Measurements from ENCODE around the gene MAN2B2.

The MAN2B2 gene

GRCh38 chr4:6594341-6594740 lies 19.4 kb downstream of the MAN2B2 start:
- no peaks in the 10 kb centered on the region for H3K79me1 ChIP-seq (ENCODE audit: low read length)
- no peak overlapping the region for H2AK5ac ChIP-seq (ENCODE audit: low read length)
- H3K79me2 ChIP-seq (ENCODE audit: control insufficient read depth, insufficient read depth, low read length, poor library complexity), result no peaks in the 10 kb centered on the region
- no peak overlapping the region for H2BK12ac ChIP-seq (ENCODE audit: low read length)
- no peak overlapping the region for H3K18ac ChIP-seq (ENCODE audit: low read length)
- H3K27ac ChIP-seq (ENCODE audit: low read depth, low read length), result no peak overlapping the region
- WGBS (ENCODE audit: extremely low coverage, insufficient coverage, insufficient read length), result no CpG with 5 or more reads among the region's 22 CpGs
- H3K9me3 ChIP-seq (ENCODE audit: insufficient read depth, low read depth, low read length), result peaks cover 3% of the 10 kb centered on the region
- H3K4me1 ChIP-seq (ENCODE audit: control insufficient read depth in 1 of 2, insufficient read depth in 2 of 2, low read length in 2 of 2), result no peaks in the 10 kb centered on the region
- H3K14ac ChIP-seq (ENCODE audit: low read length), result no peak overlapping the region
- no peak overlapping the region for H2AFZ ChIP-seq (ENCODE audit: insufficient read depth, low read length, poor library complexity)
- H4K91ac ChIP-seq (ENCODE audit: low read depth, low read length), result no peak overlapping the region
- no peak for DNase-seq
- no peak overlapping the region for H3K9ac ChIP-seq (ENCODE audit: low read length)
- H4K12ac ChIP-seq (ENCODE audit: low read depth, low read length), result no peak overlapping the region
- H3K36me3 ChIP-seq (ENCODE audit: control insufficient read depth in 1 of 2, insufficient read depth in 2 of 2, low read length in 2 of 2), result peaks cover 4 to 14% of the 10 kb centered on the region in 2 experiments
- H4K8ac ChIP-seq (ENCODE audit: low read depth, low read length), result no peak overlapping the region
- H3K27me3 ChIP-seq (ENCODE audit: insufficient read depth, low read length), result no peaks in the 10 kb centered on the region
- no peak overlapping the region for H3K4me2 ChIP-seq (ENCODE audit: low read length)
- no peak overlapping the region for H2BK5ac ChIP-seq (ENCODE audit: low read depth, low read length, poor library complexity)
- H2BK120ac ChIP-seq (ENCODE audit: insufficient read depth, low read length, poor library complexity), result no peak overlapping the region
- H3K4ac ChIP-seq (ENCODE audit: low read depth, low read length), result no peak overlapping the region
- H3K4me3 ChIP-seq (ENCODE audit: low read depth, low read length), result no peak overlapping the region
- no peak overlapping the region for H3K23ac ChIP-seq (ENCODE audit: low read length)

- Histone ChIP-seq H3K27ac (ENCODE audit: low read depth, low read length) (no peak overlapping the region), H2AFZ (ENCODE audit: insufficient read depth, low read length, poor library complexity) (no peak overlapping the region), H3K36me3 (ENCODE audit: control insufficient read depth in 1 of 2, insufficient read depth in 2 of 2, low read length in 2 of 2) (peaks cover 4 to 14% of the 10 kb centered on the region in 2 experiments), H3K4me2 (ENCODE audit: low read length) (no peak overlapping the region), H3K9me3 (ENCODE audit: insufficient read depth, low read depth, low read length) (peaks cover 3% of the 10 kb centered on the region), H2BK5ac (ENCODE audit: low read depth, low read length, poor library complexity) (no peak overlapping the region), H2AK5ac (ENCODE audit: low read length) (no peak overlapping the region), H3K14ac (ENCODE audit: low read length) (no peak overlapping the region), H3K4ac (ENCODE audit: low read depth, low read length) (no peak overlapping the region), H3K18ac (ENCODE audit: low read length) (no peak overlapping the region), H3K79me2 (ENCODE audit: control insufficient read depth, insufficient read depth, low read length, poor library complexity) (no peaks in the 10 kb centered on the region), H3K23ac (ENCODE audit: low read length) (no peak overlapping the region), H3K79me1 (ENCODE audit: low read length) (no peaks in the 10 kb centered on the region), H3K27me3 (ENCODE audit: insufficient read depth, low read length) (no peaks in the 10 kb centered on the region), H2BK12ac (ENCODE audit: low read length) (no peak overlapping the region), H3K9ac (ENCODE audit: low read length) (no peak overlapping the region), H3K4me3 (ENCODE audit: low read depth, low read length) (no peak overlapping the region), H2BK120ac (ENCODE audit: insufficient read depth, low read length, poor library complexity) (no peak overlapping the region), H4K91ac (ENCODE audit: low read depth, low read length) (no peak overlapping the region), H3K4me1 (ENCODE audit: control insufficient read depth in 1 of 2, insufficient read depth in 2 of 2, low read length in 2 of 2) (no peaks in the 10 kb centered on the region), H4K8ac (ENCODE audit: low read depth, low read length) (no peak overlapping the region), H4K12ac (ENCODE audit: low read depth, low read length) (no peak overlapping the region)
- no CpG with 5 or more reads among the region's 7 CpGs for WGBS (ENCODE audit: extremely low coverage, insufficient coverage, insufficient read length)
- DNase-seq, result no peak
These were observed 19.9 kb downstream of the MAN2B2 start for GRCh38 chr4:6594826-6595355.

GRCh38 chr4:6595897-6596537 lies 21.0 kb downstream of the MAN2B2 start:
- no peak overlapping the region for H2AFZ ChIP-seq (ENCODE audit: insufficient read depth, low read length, poor library complexity)
- H3K79me2 ChIP-seq (ENCODE audit: control insufficient read depth, insufficient read depth, low read length, poor library complexity), result no peaks in the 10 kb centered on the region
- H2BK12ac ChIP-seq (ENCODE audit: low read length), result no peak overlapping the region
- no peak for DNase-seq
- H3K36me3 ChIP-seq (ENCODE audit: control insufficient read depth in 1 of 2, insufficient read depth in 2 of 2, low read length in 2 of 2), result peaks cover 8 to 14% of the 10 kb centered on the region in 2 experiments
- no peak overlapping the region for H3K4ac ChIP-seq (ENCODE audit: low read depth, low read length)
- H3K27me3 ChIP-seq (ENCODE audit: insufficient read depth, low read length), result no peaks in the 10 kb centered on the region
- H3K4me2 ChIP-seq (ENCODE audit: low read length), result no peak overlapping the region
- H3K79me1 ChIP-seq (ENCODE audit: low read length), result no peaks in the 10 kb centered on the region
- no peak overlapping the region for H3K23ac ChIP-seq (ENCODE audit: low read length)
- no CpG with 5 or more reads among the region's 16 CpGs for WGBS (ENCODE audit: extremely low coverage, insufficient coverage, insufficient read length)
- H3K18ac ChIP-seq (ENCODE audit: low read length), result no peak overlapping the region
- H4K12ac ChIP-seq (ENCODE audit: low read depth, low read length), result no peak overlapping the region
- H2AK5ac ChIP-seq (ENCODE audit: low read length), result no peak overlapping the region
- no peak overlapping the region for H4K8ac ChIP-seq (ENCODE audit: low read depth, low read length)
- no peak overlapping the region for H3K14ac ChIP-seq (ENCODE audit: low read length)
- H4K91ac ChIP-seq (ENCODE audit: low read depth, low read length), result no peak overlapping the region
- no peak overlapping the region for H3K9ac ChIP-seq (ENCODE audit: low read length)
- H2BK120ac ChIP-seq (ENCODE audit: insufficient read depth, low read length, poor library complexity), result no peak overlapping the region
- H3K4me3 ChIP-seq (ENCODE audit: low read depth, low read length), result no peak overlapping the region
- H2BK5ac ChIP-seq (ENCODE audit: low read depth, low read length, poor library complexity), result no peak overlapping the region
- no peak overlapping the region for H3K27ac ChIP-seq (ENCODE audit: low read depth, low read length)
- no peaks in the 10 kb centered on the region for H3K4me1 ChIP-seq (ENCODE audit: control insufficient read depth in 1 of 2, insufficient read depth in 2 of 2, low read length in 2 of 2)
- peaks cover 3% of the 10 kb centered on the region for H3K9me3 ChIP-seq (ENCODE audit: insufficient read depth, low read depth, low read length)

- Histone ChIP-seq H3K14ac (ENCODE audit: low read length) (no peak overlapping the region), H2AFZ (ENCODE audit: insufficient read depth, low read length, poor library complexity) (no peak overlapping the region), H3K9me3 (ENCODE audit: insufficient read depth, low read depth, low read length) (peaks cover 3% of the 10 kb centered on the region), H3K23ac (ENCODE audit: low read length) (no peak overlapping the region), H3K79me1 (ENCODE audit: low read length) (no peaks in the 10 kb centered on the region), H3K18ac (ENCODE audit: low read length) (no peak overlapping the region), H3K27me3 (ENCODE audit: insufficient read depth, low read length) (no peaks in the 10 kb centered on the region), H3K9ac (ENCODE audit: low read length) (no peak overlapping the region), H3K79me2 (ENCODE audit: control insufficient read depth, insufficient read depth, low read length, poor library complexity) (no peaks in the 10 kb centered on the region), H4K91ac (ENCODE audit: low read depth, low read length) (no peak overlapping the region), H4K12ac (ENCODE audit: low read depth, low read length) (no peak overlapping the region), H2BK120ac (ENCODE audit: insufficient read depth, low read length, poor library complexity) (no peak overlapping the region), H2BK12ac (ENCODE audit: low read length) (no peak overlapping the region), H2BK5ac (ENCODE audit: low read depth, low read length, poor library complexity) (no peak overlapping the region), H3K4ac (ENCODE audit: low read depth, low read length) (no peak overlapping the region), H3K4me3 (ENCODE audit: low read depth, low read length) (no peak overlapping the region), H3K36me3 (ENCODE audit: control insufficient read depth in 1 of 2, insufficient read depth in 2 of 2, low read length in 2 of 2) (peaks cover 8 to 12% of the 10 kb centered on the region in 2 experiments), H4K8ac (ENCODE audit: low read depth, low read length) (no peak overlapping the region), H3K4me1 (ENCODE audit: control insufficient read depth in 1 of 2, insufficient read depth in 2 of 2, low read length in 2 of 2) (no peaks in the 10 kb centered on the region), H3K27ac (ENCODE audit: low read depth, low read length) (no peak overlapping the region), H2AK5ac (ENCODE audit: low read length) (no peak overlapping the region), H3K4me2 (ENCODE audit: low read length) (no peak overlapping the region)
- WGBS (ENCODE audit: extremely low coverage, insufficient coverage, insufficient read length), result no CpG with 5 or more reads among the region's 17 CpGs
- no peak for DNase-seq
These were observed 22.0 kb downstream of the MAN2B2 start for GRCh38 chr4:6596948-6597347.
